Measurements from ENCODE around the gene BAIAP2.
"Not testable (repeated sequence)": the region's sequence is repeated elsewhere in the genome, so short reads cannot be mapped to it uniquely, and the experiment has no call there.

Gene BAIAP2

GRCh38 chr17:81000631-81001357, 34.2 kb upstream of the BAIAP2 start:
- DNase-seq (ENCODE audit: low read depth in 1 of 2, low spot score in 1 of 2) = no peak

GRCh38 chr17:81002013-81002384, 33.0 kb upstream of the BAIAP2 start:
- no peak for DNase-seq (ENCODE audit: low read depth in 1 of 2, low spot score in 1 of 2)

- no peak for DNase-seq (ENCODE audit: low read depth in 1 of 2, low spot score in 1 of 2)
These were observed 32.3 kb upstream of the BAIAP2 start for GRCh38 chr17:81002409-81003361.

- no peak for DNase-seq (ENCODE audit: low read depth in 1 of 2, low spot score in 1 of 2)
These were observed 31.1 kb upstream of the BAIAP2 start for GRCh38 chr17:81003711-81004475.

GRCh38 chr17:81006891-81007290, 28.1 kb upstream of the BAIAP2 start:
- no peak for DNase-seq (ENCODE audit: low read depth in 1 of 2, low spot score in 1 of 2)

GRCh38 chr17:81008140-81008539, 26.8 kb upstream of the BAIAP2 start:
- DNase-seq (ENCODE audit: low read depth in 1 of 2, low spot score in 1 of 2) = no peak

- no peak for DNase-seq (ENCODE audit: low read depth in 1 of 2, low spot score in 1 of 2)
These were observed 25.8 kb upstream of the BAIAP2 start for GRCh38 chr17:81009136-81009535.

GRCh38 chr17:81010935-81011334, 24.0 kb upstream of the BAIAP2 start:
- DNase-seq (ENCODE audit: low read depth in 1 of 2, low spot score in 1 of 2) = no peak

GRCh38 chr17:81011951-81012350, 23.0 kb upstream of the BAIAP2 start:
- no peak for DNase-seq (ENCODE audit: low read depth in 1 of 2, low spot score in 1 of 2)

- no peak for DNase-seq (ENCODE audit: low read depth in 1 of 2, low spot score in 1 of 2)
These were observed 22.1 kb upstream of the BAIAP2 start for GRCh38 chr17:81012574-81013447.

GRCh38 chr17:81013642-81014041, 21.3 kb upstream of the BAIAP2 start:
- DNase-seq (ENCODE audit: low read depth in 1 of 2, low spot score in 1 of 2) = no peak

- no peak for DNase-seq (ENCODE audit: low read depth in 1 of 2, low spot score in 1 of 2)
These were observed 19.8 kb upstream of the BAIAP2 start for GRCh38 chr17:81015136-81015535.

GRCh38 chr17:81016575-81016974, 18.4 kb upstream of the BAIAP2 start:
- DNase-seq (ENCODE audit: low read depth in 1 of 2, low spot score in 1 of 2) = no peak

GRCh38 chr17:81017330-81017729, 17.6 kb upstream of the BAIAP2 start:
- DNase-seq (ENCODE audit: low read depth in 1 of 2, low spot score in 1 of 2) = not testable (repeated sequence)

- DNase-seq (ENCODE audit: low read depth in 1 of 2, low spot score in 1 of 2) = no peak
These were observed 16.7 kb upstream of the BAIAP2 start for GRCh38 chr17:81018044-81018802.

- DNase-seq (ENCODE audit: low read depth in 1 of 2, low spot score in 1 of 2) = no peak
These were observed 15.1 kb upstream of the BAIAP2 start for GRCh38 chr17:81019563-81020442.

GRCh38 chr17:81020443-81020766, 14.5 kb upstream of the BAIAP2 start:
- DNase-seq (ENCODE audit: low read depth in 1 of 2, low spot score in 1 of 2) = no peak

- no peak for DNase-seq (ENCODE audit: low read depth in 1 of 2, low spot score in 1 of 2)
These were observed 14.0 kb upstream of the BAIAP2 start for GRCh38 chr17:81020767-81021497.

All from activated CD4-positive, alpha-beta T cell treated with anti-CD3 and anti-CD28 coated beads, Interleukin-2, amount 50 U/mL, for 24 hours (primary cell).